Stimulated activated CD8-positive, alpha-beta memory T cell treated with anti-CD3 and anti-CD28 coated beads, Interleukin-12 subunit alpha, Interleukin-12 subunit beta, amount 100 ng/mL, for 24 hours (primary cell): ENCODE measurements around the gene STK17A.
"Not testable (repeated sequence)": the region's sequence is repeated elsewhere in the genome, so short reads cannot be mapped to it uniquely, and the experiment has no call there.

ENCODE experiments used
- DNase-seq: peaks from one replicate; pipeline ENCODE4 v3.0.0-alpha.2; 2020; ENCODE audit errors: extremely low read depth

STK17A gene

GRCh38 chr7:43568529-43568928 lies 14.4 kb upstream of the STK17A start:
- no peak for DNase-seq

DNA sequence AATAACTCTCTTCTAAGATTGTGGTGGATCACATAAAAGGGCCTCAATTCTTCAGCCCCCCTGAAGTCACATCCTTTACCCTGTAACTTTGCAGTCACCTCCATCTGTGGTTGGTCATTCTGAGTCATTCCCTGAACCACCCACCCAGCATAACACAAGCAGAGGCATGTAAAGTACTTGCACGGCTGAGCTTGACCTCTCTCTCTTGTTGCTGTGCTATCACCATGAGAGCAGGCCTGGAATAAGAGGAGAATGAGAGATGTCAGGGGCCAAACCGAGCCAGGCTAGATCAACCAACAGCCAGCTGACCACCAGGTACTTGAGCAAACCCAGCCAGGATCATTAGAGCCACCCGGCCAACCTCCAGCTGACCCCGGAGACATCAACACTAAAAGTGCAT lies 13.5 kb upstream of the STK17A start:
- DNase-seq = no peak

GRCh38 chr7:43570688-43571365 lies 12.1 kb upstream of the STK17A start:
- DNase-seq = no peak

DNA sequence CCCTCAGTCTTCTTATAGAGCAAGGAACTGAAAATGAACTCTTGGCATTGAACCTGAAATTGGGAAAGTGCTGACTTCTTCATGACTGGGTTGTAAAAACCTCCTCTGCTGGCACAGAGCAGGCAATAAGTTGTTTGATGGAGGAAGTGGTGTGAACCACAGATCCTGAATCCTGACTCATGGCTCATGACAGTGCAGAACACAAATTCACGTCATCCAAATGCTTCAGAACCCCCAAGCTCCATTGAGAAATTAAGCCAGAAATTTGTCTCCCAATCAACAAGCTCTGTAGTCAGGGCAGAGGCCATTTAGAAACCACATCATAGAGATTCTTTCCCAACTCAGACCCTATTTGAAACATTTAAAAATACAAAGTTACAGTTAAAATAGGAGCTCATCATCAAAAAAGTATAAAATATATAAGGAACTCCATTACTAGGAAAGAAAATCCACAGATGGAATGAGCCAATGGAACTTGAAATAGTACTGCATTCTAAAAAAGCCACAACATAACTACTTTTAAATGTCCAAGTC lies 10.3 kb upstream of the STK17A start:
- DNase-seq = no peak

- DNase-seq = not testable (repeated sequence)
Measured at GRCh38 chr7:43573832-43574231, 9.1 kb upstream of the STK17A start.

- DNase-seq = no peak
Measured at GRCh38 chr7:43575506-43575905, 7.4 kb upstream of the STK17A start.

DNA sequence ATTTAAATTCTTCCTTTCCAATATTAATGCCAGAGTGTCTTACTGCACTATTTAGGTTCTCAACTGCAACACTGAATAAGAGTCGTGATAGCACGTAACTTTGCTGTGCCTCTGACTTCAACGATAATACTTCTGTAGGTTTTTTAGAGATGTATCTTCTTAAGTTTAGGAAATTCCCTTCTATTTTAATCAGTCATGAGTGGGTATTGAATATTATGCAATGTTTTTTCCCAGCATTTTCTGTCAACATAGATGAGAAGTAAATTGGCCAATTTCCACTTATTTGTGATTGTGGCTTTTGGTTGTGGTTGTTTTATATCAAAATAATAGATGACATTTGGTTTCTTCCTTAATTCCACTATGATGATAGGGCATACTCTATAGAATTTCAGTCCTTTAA lies 6.7 kb upstream of the STK17A start:
- no peak for DNase-seq

DNA sequence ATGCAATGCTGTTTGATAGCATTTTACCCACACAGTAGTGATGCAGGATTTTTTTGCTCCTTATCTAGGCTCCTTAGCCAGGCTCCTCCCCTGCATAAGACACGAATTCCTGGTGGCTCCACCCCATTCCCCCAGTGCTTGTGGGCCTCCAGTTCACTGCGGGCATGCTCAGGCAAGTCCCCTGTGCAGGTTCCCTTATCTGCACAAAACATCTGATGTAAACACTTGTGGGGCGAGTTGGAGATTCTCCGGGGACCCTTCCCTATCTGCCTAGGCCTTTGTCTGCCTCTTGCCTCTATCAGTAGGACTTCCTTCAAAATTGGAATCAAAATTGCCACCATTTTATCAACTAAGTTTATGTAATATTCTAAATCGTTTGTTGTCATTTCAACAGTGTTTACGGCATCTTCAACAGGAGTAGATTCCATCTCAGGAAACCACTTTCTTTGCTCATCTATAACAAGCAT lies 5.4 kb upstream of the STK17A start:
- no peak for DNase-seq

DNA sequence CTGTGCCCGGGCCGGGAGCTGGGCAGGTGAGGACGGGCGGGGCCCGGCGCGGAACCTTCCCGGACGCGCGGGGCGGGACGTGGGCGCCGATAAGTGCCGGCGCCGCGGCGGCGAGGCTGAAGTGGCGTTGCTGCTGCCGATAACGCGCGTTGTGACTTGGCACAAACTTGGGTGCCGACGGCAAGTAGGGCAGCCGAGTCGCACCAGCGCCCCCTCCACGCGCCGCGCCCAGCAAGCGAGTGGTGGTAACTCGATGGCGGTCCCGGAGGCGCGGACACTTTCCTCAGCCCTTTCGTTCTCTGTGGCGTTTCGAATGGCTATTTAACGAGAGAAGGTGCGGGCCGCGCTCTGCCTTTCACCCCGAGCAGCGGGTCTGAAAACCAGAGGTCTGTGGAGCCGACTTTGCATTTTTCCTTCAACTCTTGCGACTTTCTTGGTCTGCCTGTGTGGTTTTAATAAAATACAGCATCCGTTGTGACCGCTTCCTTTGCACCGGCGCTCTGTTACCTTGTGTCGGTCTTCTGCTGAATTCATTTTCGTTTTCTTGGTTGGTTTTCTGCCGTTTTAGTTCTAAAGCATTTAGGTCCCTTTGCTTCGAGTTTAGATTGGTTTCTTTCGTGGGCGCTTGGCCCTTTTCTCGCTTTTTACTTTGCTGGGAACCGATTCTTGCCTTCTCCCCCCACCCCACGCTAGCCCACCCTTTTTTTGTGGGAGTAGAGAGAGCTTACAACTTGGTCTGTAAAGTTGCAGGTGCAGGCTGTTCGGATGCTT lies 701 bp downstream of the STK17A start:
- peak; percentile 31 for DNase-seq

GRCh38 chr7:43584195-43584586 lies 1.3 kb downstream of the STK17A start:
- DNase-seq = no peak

GRCh38 chr7:43584733-43585132 lies 1.8 kb downstream of the STK17A start:
- not testable (repeated sequence) for DNase-seq

DNA sequence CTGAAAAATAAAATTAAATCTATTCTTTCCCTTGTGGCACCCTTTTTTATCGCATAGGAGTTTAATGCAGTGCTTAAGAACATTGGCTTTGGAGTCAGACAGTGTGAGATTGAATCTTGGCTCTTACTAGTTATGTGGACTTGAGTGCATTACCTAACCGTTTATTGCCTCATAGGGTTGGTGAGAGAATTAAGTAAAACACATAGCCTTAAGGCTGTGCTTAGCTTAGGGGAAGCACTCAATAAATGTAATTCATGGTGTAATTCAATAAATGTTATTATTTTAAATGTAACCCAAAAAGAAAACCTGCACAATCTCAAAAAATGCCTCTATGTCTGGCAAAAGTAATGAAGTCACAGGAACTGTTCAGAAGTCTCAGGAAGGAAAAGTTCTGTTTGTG lies 2.7 kb downstream of the STK17A start:
- no peak for DNase-seq

- no peak for DNase-seq
Measured at GRCh38 chr7:43586251-43586900, 3.5 kb downstream of the STK17A start.

DNA sequence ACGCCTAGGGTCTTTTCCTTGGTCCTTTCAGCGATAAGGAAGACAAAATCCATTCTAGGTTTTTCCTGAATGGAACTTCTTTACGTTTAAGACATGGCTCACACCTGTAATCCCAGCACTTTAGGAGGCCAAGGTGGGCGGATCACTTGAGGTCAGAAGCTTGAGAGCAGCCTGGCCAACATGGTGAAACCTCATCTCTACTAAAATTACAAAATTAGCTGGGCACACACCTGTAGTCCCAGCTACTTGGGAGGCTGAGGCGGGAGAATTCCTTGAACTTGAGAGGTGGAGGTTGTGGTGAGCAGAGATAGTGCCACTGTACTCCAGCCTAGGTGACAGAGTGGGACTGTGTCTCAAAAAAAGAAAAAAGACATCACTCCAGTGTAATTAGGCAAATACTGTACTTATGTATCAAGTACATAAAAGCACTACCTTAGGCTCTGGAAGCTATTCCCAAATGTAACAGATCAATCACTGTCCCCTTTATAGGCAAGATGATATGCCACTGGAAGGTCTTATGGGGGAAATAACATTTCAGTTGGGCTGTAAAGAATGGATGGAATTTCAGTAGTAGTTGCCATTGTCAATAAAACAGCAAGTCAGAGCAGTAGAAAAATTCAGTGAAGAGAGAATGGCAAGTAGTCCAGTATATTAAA lies 5.7 kb downstream of the STK17A start:
- DNase-seq = no peak

DNA sequence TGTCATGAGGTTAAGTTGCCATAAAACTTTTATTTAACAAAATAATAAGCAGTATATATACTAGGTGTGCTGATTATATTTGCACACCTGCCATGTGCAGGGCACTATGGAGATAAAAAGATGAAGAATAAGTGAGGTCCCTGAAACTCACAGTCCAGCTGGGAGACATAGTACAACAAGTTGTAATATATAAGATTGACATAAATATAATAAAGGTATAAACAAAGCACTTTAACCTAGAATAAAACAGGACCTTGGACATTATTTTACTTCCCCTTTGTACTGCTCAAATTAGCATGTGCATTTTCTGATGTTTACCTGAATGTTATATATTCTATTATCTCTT lies 6.2 kb downstream of the STK17A start:
- DNase-seq = no peak

GRCh38 chr7:43589728-43590127 lies 6.8 kb downstream of the STK17A start:
- no peak for DNase-seq

GRCh38 chr7:43590862-43591557 lies 8.1 kb downstream of the STK17A start:
- DNase-seq = no peak

GRCh38 chr7:43591558-43592180 lies 8.8 kb downstream of the STK17A start:
- no peak for DNase-seq

GRCh38 chr7:43592326-43592725 lies 9.4 kb downstream of the STK17A start:
- DNase-seq = no peak

GRCh38 chr7:43593010-43593409 lies 10.1 kb downstream of the STK17A start:
- DNase-seq = no peak

DNA sequence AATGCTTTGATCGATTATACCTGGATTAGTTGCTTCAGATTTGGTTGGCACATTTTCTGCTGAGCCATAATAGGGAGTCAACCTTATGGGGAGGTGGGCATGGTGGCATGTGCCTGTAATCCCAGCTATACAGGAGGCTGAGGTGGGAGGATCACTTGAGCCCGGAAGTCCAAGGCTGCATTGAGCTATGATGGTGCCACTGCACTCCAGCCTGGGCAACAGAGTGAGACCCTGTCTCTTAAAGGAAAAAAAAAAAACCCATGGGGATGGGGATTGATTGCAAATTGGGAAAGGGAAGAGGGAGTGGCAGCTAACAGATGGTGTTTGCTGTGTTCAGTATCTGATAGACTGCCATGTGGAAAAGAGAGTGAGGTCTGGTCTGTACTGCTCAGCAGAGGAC lies 11.1 kb downstream of the STK17A start:
- DNase-seq = no peak
